Inflammatory macrophage treated with lipopolysaccharide for 1 hour (primary cell): ENCODE data around the gene EDN1.
A peak's percentile ranks its signal among the peaks of the same experiment; 100 is the strongest.

Experiments
- DNase-seq, 2 donors: peaks; one replicate each; pipeline ENCODE4 v3.0.0-alpha.2; 2020 to 2022

Gene EDN1

DNA sequence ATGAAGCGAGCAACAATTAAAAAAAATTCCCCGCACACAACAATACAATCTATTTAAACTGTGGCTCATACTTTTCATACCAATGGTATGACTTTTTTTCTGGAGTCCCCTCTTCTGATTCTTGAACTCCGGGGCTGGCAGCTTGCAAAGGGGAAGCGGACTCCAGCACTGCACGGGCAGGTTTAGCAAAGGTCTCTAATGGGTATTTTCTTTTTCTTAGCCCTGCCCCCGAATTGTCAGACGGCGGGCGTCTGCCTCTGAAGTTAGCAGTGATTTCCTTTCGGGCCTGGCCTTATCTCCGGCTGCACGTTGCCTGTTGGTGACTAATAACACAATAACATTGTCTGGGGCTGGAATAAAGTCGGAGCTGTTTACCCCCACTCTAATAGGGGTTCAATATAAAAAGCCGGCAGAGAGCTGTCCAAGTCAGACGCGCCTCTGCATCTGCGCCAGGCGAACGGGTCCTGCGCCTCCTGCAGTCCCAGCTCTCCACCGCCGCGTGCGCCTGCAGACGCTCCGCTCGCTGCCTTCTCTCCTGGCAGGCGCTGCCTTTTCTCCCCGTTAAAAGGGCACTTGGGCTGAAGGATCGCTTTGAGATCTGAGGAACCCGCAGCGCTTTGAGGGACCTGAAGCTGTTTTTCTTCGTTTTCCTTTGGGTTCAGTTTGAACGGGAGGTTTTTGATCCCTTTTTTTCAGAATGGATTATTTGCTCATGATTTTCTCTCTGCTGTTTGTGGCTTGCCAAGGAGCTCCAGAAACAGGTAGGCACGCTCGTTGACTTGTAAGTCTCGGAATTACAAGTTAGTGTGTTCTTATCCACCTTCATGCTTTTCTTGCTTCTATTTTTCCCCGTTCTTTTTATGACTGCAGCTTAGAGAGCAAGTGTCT is at the start of gene EDN1:
Gene EDN1, plus strand, starts transcription at position 429 of the 888 bp plus-strand sequence. Its CDS starts 269 bp downstream, at position 698.
- peak; percentile 65 to 77 for DNase-seq

- DNase-seq: peak; percentile 81 to 95
Measured at GRCh38 chr6:12241493-12242175, 48.5 kb upstream of the EDN1 start.

GRCh38 chr6:12243169-12243568 is 47.0 kb upstream of the EDN1 start:
- no peak for DNase-seq

DNA sequence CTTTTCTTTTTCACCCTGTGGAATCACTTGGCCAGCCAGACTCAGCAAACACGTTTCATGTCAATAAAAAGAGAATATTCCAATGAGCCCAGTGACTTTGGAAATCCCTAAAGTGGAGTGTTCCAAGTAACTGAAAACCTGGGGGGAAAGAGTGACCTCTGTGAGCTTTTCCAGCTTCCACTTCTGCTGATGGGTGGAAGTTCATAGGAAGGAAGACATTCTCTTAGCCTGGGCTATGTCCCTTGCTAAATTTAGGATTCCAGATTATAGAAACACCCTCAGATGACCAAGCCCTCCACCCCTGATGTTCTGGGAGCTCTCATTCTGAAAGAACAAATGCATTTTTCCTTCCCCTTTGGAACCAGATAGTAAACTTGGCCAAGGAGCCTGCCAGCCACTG is 44.8 kb upstream of the EDN1 start:
- DNase-seq: peak in 1 of 2 donors; percentile 18

GRCh38 chr6:12245763-12246718 is 44.1 kb upstream of the EDN1 start:
- no peak for DNase-seq

DNA sequence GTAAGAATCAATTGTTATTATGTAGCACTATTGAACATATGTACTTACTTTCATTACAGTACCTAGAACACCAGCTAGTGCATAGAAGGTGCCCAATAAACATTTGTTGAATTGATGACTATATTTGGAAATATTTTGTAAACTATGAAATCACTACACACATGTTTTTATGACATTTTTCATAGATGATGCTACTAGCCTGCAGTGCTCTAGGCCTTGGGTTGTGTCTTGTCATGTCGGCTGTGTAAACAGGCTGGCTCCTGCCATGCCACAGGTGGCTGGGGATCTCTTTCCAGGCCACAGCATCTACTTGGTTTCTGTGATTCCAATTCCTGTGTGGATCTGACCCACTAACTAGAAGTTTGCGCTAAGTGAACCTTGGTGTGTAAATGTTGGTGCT is 43.3 kb upstream of the EDN1 start:
- DNase-seq: no peak

DNA sequence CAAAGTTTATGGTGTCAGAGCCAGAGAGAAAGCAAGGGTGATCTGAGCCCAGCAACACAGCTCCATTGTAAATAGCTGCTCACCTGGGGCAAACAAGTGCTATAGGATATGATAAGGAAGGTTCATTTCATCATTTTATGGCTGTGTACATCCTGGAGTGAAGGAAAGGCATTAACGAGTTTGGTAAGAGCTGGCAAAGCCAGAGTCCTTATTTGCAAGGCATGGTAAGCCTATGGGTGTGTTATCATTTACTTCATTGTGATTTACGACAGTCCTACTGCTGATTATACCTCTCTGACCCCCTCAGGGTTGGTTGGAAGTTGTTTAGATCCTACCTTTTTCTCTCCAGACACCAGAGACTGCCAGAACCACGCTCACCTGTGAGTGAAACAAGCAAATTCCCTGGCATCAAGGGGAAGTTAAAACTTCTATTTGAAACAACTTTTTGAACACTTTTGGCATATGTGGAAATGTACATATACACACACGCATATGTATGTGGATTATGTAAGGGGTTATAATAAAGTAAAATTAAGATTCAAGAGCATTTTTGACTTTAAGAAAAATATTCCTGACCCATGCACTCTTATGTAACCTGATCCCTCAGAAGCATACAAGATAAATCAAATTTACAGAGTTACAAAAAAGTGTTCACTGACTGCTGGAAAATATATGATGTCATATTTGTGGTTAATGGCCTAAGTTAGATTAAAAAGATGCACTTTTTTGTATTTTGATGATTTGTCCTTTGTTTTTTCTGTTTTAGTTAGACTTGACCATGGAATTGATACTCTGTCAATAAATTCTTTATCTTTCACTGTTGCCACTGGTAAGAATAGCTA is 40.4 kb upstream of the EDN1 start:
- no peak for DNase-seq

GRCh38 chr6:12250383-12250770 is 39.8 kb upstream of the EDN1 start:
- peak; percentile 69 to 76 for DNase-seq

DNA sequence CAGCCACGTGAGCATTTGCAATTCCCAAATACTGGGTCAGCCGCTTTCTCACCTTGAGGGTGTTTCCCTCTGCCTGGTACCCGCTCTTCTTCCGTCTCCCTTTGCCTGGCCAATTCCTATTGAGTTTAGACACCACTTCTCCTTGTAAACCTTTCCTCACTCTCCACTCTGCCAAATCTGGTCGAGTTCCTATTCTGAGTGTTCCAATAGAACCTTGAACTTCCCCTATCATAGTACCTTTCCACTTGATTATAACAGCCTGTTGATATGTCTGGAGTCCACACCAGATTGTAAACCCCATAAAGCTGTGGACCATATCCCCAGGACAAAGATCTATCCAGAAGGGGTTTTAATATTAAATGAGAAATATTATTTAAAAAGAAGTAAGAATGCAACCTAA is 36.0 kb upstream of the EDN1 start:
- no peak for DNase-seq

DNA sequence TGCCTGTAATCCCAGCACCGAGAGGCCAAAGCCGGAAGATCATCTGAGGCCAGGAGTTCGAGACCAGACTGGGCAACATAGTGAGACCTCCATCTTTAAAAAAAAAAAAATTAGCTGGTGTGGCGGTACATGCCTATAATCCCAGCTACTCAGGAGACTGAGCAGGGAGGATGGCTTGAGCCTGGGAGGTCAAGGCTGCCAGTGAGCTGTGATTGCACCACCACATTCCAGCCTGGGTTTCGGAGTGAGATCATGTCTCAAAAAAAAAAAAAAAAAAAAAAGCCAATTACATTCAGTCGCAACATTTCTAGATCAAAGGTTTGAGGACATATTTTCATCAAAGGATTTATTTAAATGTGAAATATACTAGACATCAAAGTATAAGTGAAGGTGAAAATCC is 32.0 kb upstream of the EDN1 start:
- no peak for DNase-seq

GRCh38 chr6:12258591-12259075 is 31.5 kb upstream of the EDN1 start:
- no peak for DNase-seq

DNA sequence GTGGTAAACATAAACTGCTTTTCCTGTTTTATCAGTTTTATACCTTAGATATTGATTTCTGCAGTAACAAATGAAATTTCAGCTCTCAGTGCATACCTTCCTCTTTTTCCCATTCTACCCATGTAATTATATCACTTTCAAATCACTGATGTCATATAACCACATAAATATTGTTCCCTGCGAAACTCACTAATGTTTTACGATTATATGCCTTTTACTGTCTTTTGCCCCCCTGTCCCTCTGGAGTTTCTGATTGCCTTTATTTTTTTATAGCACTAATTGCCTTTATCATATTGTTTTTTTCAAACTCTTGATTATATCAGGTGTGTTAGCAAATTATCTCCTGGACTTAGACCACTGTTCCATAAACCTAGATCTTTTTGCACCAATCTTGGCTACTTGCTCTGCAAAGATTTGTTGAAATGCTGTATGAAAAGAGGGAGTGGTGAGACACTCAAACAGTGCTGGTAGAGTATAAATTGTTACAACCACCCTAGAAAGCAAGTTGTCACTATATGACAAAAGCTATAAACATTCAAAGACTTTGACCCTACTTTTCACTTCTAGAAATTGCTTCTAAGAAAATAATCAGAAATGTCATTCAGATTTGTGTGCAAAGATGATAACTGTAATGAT is 29.6 kb upstream of the EDN1 start:
- DNase-seq: no peak

GRCh38 chr6:12261502-12261901 is 28.7 kb upstream of the EDN1 start:
- no peak for DNase-seq

- no peak for DNase-seq
Measured at GRCh38 chr6:12262236-12263061, 27.7 kb upstream of the EDN1 start.

GRCh38 chr6:12263403-12263802 is 26.8 kb upstream of the EDN1 start:
- no peak for DNase-seq

- peak in 1 of 2 donors; percentile 29 for DNase-seq
Measured at GRCh38 chr6:12264671-12265070, 25.5 kb upstream of the EDN1 start.

- peak; percentile 38 to 40 for DNase-seq
Measured at GRCh38 chr6:12265296-12265695, 24.9 kb upstream of the EDN1 start.

GRCh38 chr6:12265791-12266190 is 24.4 kb upstream of the EDN1 start:
- DNase-seq: peak; percentile 94 to 99

DNA sequence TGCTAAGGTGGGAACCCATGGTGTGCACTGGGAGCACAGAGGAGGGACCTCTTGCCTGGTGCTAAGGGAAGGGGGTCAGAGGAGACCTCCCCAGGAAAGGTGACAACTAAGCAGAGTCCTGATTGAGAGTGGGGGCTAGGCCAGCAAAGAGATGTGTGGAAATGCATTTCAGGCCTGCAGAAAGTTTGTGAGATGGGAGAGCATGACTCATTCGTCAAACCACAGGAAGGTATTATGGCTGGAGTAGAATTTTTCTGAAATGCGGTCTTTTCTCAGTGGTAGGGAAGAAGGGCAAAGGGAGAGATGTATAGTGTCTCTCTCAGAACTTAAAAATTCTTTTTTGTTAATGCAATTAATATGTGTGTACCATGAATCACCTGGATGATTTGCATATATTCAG is 23.6 kb upstream of the EDN1 start:
- peak; percentile 33 to 38 for DNase-seq

GRCh38 chr6:12269110-12269509 is 21.1 kb upstream of the EDN1 start:
- DNase-seq: peak; percentile 54 to 66
